ENCODE measurements around the gene SLC22A23.

Gene SLC22A23

GRCh38 chr6:3280866-3281465, 175.9 kb downstream of the SLC22A23 start:
- DNase-seq, result no peak

DNA sequence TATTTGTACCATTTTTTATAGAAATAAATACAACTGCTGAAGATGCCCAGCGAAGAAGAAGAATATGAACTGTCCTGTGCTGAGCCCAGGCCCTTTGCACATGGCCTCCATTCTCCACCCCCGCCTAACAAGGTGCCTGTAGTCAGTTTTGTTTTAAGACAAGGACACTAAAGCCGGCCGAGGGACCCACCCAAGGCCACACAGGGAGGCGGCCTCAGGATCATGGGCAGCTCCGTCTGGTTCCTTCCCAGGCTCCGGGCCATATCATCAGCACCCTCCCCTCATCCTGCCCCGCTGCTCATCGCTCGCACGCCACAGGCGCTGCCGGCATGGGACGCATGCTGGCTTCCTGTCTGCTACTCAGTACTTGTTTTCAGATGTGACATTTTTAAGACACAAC, 176.8 kb downstream of the SLC22A23 start:
- DNase-seq, result no peak

DNA sequence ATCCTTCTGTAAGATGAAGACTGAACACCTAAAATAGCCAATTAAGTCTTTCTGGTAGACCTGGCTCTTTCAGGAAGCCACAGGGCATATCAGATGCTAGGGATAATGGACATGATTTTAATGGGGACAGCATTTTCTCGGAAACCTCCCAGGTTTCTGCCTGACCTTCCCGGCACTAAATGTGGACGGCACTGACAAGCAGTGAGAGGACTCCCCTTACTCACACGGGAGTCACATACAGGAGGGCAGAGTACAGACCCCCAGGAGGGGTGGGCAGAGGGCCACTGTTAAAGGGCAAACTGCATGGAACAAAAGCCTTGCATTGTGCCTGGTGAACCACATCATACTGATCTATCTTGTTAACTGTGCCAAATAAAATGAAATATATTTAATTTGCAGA, 178.2 kb downstream of the SLC22A23 start:
- no peak for DNase-seq

DNA sequence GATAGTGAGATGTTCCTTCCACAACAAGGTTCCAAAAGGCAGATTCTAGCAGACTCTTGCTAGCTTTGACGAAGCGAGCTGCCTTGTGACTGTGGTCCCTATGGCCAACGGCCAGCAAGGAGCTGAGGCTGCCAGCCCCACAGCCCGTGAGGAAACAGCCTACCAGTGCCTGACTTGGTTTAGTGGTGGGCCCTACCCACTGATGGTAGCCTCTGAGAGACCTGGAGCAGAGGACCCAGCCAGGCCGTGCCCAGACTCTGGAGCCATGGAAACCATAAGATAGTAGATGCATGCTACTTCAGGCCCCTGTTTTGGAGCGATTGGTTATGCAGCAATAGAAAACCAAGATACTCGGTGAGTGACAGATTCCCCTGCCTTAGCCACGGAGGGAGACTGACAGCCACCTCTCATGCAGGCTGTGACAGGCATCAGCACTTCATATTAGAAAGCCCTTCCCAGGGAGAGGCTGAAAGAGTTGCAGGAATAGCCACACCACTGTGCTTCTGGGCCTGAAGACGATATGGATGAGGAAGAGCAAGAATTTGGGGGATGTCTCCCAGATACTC, 178.9 kb downstream of the SLC22A23 start:
- DNase-seq, result no peak

GRCh38 chr6:3277251-3277650, 179.6 kb downstream of the SLC22A23 start:
- DNase-seq, result no peak

DNA sequence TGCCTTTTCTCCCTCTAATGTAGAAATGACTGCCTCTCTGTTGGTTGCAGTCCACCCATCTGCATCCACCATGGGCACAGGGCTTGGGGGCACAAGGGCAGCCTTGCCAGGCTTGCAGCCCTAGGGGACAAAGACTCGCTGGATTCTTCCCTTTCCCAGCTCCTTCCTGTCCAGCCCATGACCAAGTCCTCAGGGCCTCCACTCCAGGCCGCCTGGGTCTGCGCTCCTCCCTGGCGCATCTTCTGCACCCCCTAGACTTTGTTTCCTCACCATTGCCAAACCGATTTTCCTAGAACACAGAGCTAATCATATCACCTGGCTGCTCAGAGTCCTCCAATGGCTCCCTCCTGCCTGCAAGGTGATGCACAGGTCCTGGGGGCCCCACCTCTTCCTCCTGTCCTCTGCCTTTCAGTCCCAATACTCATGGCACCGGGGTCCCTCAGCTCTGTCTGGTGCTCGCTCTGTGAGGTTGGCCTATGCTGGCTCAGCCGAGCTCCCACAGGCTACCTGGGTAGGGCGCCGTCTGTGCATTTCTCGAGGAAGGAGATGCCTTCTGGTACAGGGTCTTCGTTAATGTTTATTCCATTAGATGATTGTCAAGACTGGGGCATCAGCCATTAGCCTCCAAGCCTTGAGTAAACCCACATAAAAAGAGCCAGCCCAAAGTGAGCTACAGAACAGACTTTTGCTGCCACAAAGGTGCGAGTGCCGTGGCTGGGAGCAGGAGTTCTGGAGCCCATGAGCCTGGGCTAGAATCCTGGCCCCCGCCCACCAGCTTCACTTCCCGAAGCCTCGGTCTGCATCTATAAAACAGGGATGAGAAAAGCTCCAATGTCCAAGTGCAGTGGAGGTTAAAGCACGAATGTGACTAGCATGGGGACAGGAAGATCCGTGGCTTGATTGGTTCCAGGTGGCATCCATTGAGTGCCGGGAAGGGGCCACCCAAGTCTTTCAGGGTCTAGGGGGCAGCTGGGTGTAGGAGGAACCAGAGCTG, 180.4 kb downstream of the SLC22A23 start:
- no peak for DNase-seq

- no peak for DNase-seq
Observed at GRCh38 chr6:3273707-3274521, 182.9 kb downstream of the SLC22A23 start.

DNA sequence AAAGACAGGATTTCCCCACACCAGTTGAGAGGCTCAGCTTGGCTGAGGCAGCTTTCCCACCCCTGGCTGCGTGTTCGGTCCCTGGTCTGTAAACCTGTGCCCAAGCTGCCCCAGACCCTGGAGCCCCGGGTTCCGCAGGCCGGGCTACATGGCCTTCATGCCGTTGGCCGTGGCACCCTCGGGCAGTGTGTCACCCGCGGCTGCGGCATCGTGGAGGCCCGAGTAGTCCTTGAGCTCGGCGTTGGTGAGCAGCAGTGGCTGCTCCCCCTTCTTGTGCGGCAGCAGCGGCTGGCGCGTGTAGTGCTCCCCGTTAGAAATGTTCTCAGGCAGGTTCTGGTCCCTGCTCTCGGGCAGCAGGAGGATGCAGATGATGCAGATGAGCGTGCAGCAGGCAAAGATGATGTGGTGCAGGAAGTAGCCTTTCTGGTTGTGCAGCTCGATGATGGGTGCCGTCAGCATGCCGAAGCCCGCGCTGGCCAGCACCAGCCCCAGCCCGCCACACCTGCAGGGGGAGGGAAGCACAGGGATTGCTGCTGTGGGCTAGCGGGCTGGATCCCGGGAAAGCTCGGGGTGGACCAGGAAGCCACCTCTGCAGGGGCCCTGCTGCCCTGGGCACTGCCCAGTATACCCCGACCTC, 183.8 kb downstream of the SLC22A23 start:
- no peak for DNase-seq

DNA sequence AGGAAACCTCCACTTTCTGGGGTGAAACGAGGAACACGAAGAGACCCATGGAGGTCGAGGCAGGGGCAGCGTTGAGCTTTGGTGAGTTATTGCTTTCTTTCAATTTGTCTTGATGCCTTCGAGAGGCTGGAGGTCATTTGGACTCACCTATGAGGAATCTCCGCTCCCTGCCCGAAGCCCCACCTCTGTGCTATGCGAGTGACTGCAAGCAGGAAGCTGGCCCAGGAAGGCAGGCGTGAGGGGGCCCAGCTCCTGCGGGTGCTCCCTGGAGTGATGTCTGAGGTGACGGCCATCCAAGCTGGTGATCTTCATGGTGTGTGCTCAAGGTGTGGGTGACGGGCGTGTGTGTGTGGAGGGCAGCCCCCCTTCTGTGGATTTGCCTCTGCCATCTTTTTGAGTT, 185.1 kb downstream of the SLC22A23 start:
- no peak for DNase-seq

DNA sequence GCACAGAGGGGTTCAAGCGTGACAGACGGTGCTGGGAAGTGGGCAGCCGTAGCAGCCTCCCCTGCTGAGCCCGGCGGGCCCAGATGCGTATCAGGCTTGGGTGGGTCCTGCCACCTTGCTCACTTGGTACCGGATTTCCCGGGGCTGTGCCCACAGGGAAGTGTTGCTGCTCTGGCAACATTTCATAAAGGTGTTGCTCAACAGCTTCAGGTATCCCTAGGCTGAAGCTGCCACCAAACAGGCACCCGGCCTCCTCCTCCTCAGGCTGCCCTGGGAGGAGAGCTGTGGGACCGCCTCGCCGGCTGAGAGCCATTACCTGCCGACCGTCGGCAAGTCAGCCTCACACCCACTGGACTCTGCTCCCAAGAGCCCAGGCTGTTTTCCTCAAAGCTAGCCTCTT, 186.6 kb downstream of the SLC22A23 start:
- no peak for DNase-seq

DNA sequence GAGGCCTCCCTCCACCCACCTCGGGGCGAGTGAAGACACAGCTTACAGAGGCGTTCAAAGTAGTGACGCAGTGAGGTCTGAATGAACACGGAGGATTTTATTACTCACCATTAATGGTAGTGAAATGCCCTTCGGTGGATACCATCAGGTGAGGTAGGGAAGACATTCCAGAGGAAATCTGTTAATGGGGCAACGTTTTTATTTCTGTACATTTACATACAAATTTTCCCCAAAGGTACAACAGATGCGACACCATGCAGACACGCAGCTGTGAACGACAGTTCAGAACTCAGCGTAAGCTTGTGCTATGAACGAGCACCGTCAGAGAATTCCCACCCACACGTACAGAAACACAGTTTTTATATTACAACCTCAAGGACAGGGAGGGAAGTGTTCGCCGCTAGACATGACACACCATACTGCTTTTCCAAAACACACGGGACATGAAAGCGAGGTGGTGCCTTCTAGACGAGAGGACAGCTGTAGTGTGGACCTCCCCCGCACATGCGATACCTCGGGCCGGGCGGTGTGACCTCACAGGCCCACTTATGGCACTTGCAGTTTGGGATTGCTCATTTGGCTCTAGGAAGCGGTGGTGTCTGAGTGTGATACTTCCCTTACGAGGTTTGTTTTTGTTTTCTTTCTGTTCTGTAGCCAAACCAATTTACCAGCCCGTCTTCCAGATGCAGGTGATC, 187.4 kb downstream of the SLC22A23 start:
- DNase-seq, result no peak

- DNase-seq, result no peak
Observed at GRCh38 chr6:3268680-3269079, 188.2 kb downstream of the SLC22A23 start.

DNA sequence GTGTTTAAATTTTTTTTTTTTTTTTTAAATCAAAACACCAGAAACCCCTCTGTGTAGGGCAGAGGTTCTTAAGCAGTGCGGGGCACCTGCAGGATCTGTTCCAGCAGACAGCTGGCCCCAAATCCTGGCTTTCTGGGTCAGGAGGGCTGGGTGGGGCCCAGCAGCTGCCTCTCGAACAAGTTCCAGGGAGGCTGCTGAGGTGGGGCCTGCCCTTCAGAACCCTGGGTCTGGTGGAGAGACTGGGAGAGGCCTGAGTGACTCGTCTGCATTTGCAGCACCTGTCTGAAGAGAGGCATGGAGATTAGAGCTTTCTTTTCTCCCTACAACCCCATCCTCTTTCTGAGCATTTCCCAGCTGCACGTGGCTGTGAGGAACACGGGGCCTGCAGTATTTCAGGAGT, 189.7 kb downstream of the SLC22A23 start:
- DNase-seq, result no peak

- DNase-seq, result no peak
Observed at GRCh38 chr6:3266170-3266569, 190.7 kb downstream of the SLC22A23 start.

GRCh38 chr6:3265671-3266070, 191.2 kb downstream of the SLC22A23 start:
- no peak for DNase-seq

GRCh38 chr6:3264356-3264755, 192.5 kb downstream of the SLC22A23 start:
- DNase-seq, result no peak

GRCh38 chr6:3263096-3263495, 193.8 kb downstream of the SLC22A23 start:
- no peak for DNase-seq

GRCh38 chr6:3261921-3262320, 194.9 kb downstream of the SLC22A23 start:
- DNase-seq, result no peak

GRCh38 chr6:3261518-3261820, 195.4 kb downstream of the SLC22A23 start:
- DNase-seq, result no peak

GRCh38 chr6:3260772-3261517, 195.9 kb downstream of the SLC22A23 start:
- DNase-seq, result no peak

DNA sequence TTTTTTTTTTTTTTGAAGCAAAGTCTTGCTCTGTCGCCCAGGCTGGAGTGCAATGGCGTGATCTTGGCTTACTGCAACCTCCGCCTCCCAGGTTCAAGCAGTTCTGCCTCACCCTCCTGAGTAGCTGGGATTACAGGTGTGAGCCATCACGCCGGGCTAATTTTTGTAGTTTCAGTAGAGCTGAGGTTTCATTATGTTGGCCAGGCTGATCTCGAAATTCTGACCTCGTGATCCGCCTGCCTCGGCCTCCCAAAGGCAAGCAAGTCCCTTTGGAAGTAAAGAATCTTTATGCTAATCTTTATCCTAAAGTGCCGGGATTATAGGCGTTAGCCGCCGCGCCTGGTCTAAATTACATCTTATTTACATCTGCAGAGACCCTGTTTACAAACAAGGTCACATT, 196.6 kb downstream of the SLC22A23 start:
- no peak for DNase-seq

Measured in CD4-positive, alpha-beta T cell treated with Interleukin-17A for 4 hours (primary cell).